ENCODE data around the gene S100P. TPM values are rescaled to one million over a fixed set of nuclear protein-coding genes. Genes with fewer than 3 reads are reported as not detected.
"Not testable (repeated sequence)": the region's sequence is repeated elsewhere in the genome, so short reads cannot be mapped to it uniquely, and the experiment has no call there.

Gene S100P
- total RNA-seq, 3 donors from 2014 or later = 15.7 to 189 (median 70.4) TPM

DNA sequence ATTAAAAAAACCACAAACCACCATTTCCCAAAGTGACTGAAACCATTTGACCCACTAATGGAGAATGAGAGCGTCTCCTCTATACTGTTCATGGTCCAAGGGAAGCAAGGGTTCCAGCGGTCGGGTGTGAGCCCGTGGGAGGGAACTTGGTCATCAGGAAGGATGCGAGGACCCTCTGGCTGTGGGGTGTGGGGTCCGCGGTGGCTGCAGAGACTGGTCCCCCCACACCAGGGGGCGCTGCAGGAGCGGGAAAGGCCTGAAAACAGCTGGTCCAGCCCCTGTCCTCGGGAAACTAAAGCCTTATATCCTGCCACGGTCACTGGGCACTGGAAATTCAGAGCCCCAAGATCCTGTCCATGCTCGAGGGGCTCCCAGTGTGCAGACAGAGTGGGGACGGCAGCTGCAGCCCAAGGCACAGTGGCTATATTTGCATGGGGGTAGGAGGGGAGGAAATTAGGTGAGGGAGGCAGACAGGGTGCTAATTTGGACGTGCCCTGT, 26.6 kb downstream of the S100P start:
- peak; percentile 82 to 90 (median 84) for DNase-seq
- H3K4me3 ChIP-seq = no peak overlapping the region
- peaks cover 17% of the 10 kb centered on the region for H3K4me1 ChIP-seq (ENCODE audit: low read depth)
- TF ChIP-seq, protein P1, sequence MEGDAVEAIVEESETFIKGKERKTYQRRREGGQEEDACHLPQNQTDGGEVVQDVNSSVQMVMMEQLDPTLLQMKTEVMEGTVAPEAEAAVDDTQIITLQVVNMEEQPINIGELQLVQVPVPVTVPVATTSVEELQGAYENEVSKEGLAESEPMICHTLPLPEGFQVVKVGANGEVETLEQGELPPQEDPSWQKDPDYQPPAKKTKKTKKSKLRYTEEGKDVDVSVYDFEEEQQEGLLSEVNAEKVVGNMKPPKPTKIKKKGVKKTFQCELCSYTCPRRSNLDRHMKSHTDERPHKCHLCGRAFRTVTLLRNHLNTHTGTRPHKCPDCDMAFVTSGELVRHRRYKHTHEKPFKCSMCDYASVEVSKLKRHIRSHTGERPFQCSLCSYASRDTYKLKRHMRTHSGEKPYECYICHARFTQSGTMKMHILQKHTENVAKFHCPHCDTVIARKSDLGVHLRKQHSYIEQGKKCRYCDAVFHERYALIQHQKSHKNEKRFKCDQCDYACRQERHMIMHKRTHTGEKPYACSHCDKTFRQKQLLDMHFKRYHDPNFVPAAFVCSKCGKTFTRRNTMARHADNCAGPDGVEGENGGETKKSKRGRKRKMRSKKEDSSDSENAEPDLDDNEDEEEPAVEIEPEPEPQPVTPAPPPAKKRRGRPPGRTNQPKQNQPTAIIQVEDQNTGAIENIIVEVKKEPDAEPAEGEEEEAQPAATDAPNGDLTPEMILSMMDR (IDR thresholded peaks at IDR 0.05) = peak; percentile 86
- intact Hi-C loops (cut with DNase I, micrococcal nuclease) = loop anchor here (2.0 to 5.0 kb wide), 3 partner anchors 152 to 352 kb away; no protein-coding TSS in a partner anchor
- H3K9me3 ChIP-seq = no peaks in the 10 kb centered on the region
- no peaks in the 10 kb centered on the region for H3K36me3 ChIP-seq (ENCODE audit: low read depth)
- ATAC-seq = peak; percentile 60

DNA sequence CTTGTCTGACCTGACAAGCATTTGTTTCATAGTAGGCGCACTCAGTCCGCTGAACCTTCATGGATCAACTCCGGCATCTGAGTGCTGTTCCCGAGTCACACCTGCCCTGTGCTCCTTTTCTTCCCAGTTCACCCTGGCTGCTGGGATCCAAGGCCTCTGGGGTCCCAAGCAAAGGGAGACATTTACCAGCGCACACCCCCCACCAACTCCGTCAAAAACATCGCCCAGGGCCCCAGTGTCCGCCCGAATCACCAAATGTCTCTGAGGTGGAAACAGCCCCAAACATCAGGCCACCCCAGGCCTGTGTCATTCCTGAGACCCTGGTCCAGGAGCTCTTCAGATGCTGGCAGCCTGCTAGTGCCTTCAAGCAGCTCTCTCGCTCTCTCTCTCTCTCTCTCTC, 27.4 kb downstream of the S100P start:
- H3K4me1 ChIP-seq (ENCODE audit: low read depth) = peaks cover 13% of the 10 kb centered on the region
- no peaks in the 10 kb centered on the region for H3K9me3 ChIP-seq
- ATAC-seq (no peak), DNase-seq (no peak)
- TF ChIP-seq, protein P1 (IDR thresholded peaks at IDR 0.05) = no peak
- H3K4me3 ChIP-seq = no peak overlapping the region
- intact Hi-C loops (cut with DNase I, micrococcal nuclease) = loop anchor here (2.0 to 5.0 kb wide), 3 partner anchors 151 to 351 kb away; no protein-coding TSS in a partner anchor
- no peaks in the 10 kb centered on the region for H3K36me3 ChIP-seq (ENCODE audit: low read depth)

- ATAC-seq = no peak
- intact Hi-C loops (cut with DNase I, micrococcal nuclease) = loop anchor here (5.0 kb wide), 2 partner anchors 149 to 349 kb away; no protein-coding TSS in a partner anchor
These were observed 29.2 kb downstream of the S100P start for GRCh38 chr4:6722891-6723290.

DNA sequence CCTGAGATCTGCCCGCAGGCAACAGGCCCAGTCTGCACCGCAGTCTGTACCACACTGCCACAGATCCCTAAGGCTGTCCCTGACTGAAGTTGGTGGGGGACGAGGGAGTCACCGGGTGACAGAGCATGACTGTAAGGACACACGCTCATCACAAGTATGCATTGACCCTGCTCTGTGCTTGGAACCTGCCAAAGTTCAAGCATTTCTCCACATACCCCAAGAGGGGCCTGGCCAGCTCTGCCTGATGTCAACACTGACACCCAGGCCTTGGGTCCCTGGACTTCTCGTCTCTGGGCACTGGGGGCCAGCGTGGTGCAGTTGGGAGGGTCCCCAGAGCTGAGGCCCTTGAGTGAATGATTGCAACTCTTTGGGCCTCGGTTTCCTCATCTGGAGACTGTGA, 30.2 kb downstream of the S100P start:
- Histone ChIP-seq H3K4me3 (no peak overlapping the region), H3K4me1 (ENCODE audit: low read depth) (no peaks in the 10 kb centered on the region), H3K9me3 (no peaks in the 10 kb centered on the region), H3K36me3 (ENCODE audit: low read depth) (no peaks in the 10 kb centered on the region)
- ATAC-seq (no peak), DNase-seq (no peak)
- TF ChIP-seq, protein P1 (IDR thresholded peaks at IDR 0.05) = no peak
- intact Hi-C loops (cut with DNase I, micrococcal nuclease) = loop anchor here (5.0 kb wide), 2 partner anchors 148 to 348 kb away; no protein-coding TSS in a partner anchor

More at GRCh38 chr4:6722891-6723290, 29.2 kb downstream of the S100P start:
- DNase-seq = no peak
- TF ChIP-seq, protein P1 (IDR thresholded peaks at IDR 0.05) = no peak
- Histone ChIP-seq H3K4me3 (no peak overlapping the region), H3K4me1 (ENCODE audit: low read depth) (peaks cover under 1% of the 10 kb centered on the region), H3K9me3 (no peaks in the 10 kb centered on the region), H3K36me3 (ENCODE audit: low read depth) (no peaks in the 10 kb centered on the region)

- ATAC-seq (no peak), DNase-seq (no peak)
- no peaks in the 10 kb centered on the region for H3K9me3 ChIP-seq
- no peaks in the 10 kb centered on the region for H3K4me1 ChIP-seq (ENCODE audit: low read depth)
- TF ChIP-seq, protein P1 (IDR thresholded peaks at IDR 0.05) = no peak
- intact Hi-C loops (cut with DNase I, micrococcal nuclease) = loop anchor here (5.0 kb wide), 2 partner anchors 148 to 348 kb away; no protein-coding TSS in a partner anchor
- H3K36me3 ChIP-seq (ENCODE audit: low read depth) = no peaks in the 10 kb centered on the region
- H3K4me3 ChIP-seq = no peak overlapping the region
These were observed 30.9 kb downstream of the S100P start for GRCh38 chr4:6724421-6725111.

- H3K4me3 ChIP-seq; H3K9me3 ChIP-seq; H3K4me1 ChIP-seq (ENCODE audit: low read depth); DNase-seq; H3K36me3 ChIP-seq (ENCODE audit: low read depth); intact Hi-C loops (cut with DNase I, micrococcal nuclease); ATAC-seq: not testable (repeated sequence)
These were observed 31.8 kb downstream of the S100P start for GRCh38 chr4:6725427-6725961.
